BJ (cell line): ENCODE measurements around the gene MORF4L2. TPM values are rescaled to one million over a fixed set of nuclear protein-coding genes. Genes with fewer than 3 reads are reported as not detected.
"Not testable (repeated sequence)": the region's sequence is repeated elsewhere in the genome, so short reads cannot be mapped to it uniquely, and the experiment has no call there.

ENCODE experiments used
- CTCF ChIA-PET: fragments of 350-600 bp; formaldehyde crosslinking; extraction: SDS; loops from one replicate; lab custom pipeline; 2021; ENCODE audit warnings: antibody characterized with exemption, inconsistent platforms; lab: Yijun Ruan, JAX
- POLR2A ChIA-PET: fragments of 300-600 bp; sonication (Branson Sonifier 250); formaldehyde crosslinking; extraction: SDS; loops from one replicate; lab custom pipeline; 2021; ENCODE audit warnings: antibody characterized with exemption; lab: Charles Lee
- DNase-seq: peaks from one replicate; pipeline ENCODE4 v3.0.0-alpha.2; 2011; ENCODE audit warnings: low read depth
- H3K27me3 ChIP-seq: 2 replicates; pipeline ENCODE4 v1.6.0; 2011; ENCODE audit warnings: low read length; ENCODE audit not compliant: control insufficient read depth, insufficient read depth
- H3K36me3 ChIP-seq: 2 replicates; pipeline ENCODE4 v1.5.1; 2011; ENCODE audit warnings: low read length; ENCODE audit not compliant: control insufficient read depth, insufficient read depth
- H3K4me3 ChIP-seq: 2 replicates; pipeline ENCODE4 v1.5.1; 2011; ENCODE audit warnings: low read depth, mild to moderate bottlenecking, control low read depth, low read length
- CTCF ChIP-seq: IDR thresholded peaks from 2 replicates; pipeline ENCODE4 v1.5.1; 2011; ENCODE audit warnings: low read depth, mild to moderate bottlenecking, control low read depth, inconsistent platforms, low read length, moderate library complexity; ENCODE audit not compliant: insufficient read depth
- polyA plus RNA-seq: library from polyadenylated mRNA; depleted of rRNA; stranded (reverse); fragments of >200 nt; gene quantifications from 2 replicates; pipeline ENCODE4 v1.2.3, GENCODE V29; 2011

The MORF4L2 gene
- polyA plus RNA-seq, 1 experiment, result 479 TPM

DNA sequence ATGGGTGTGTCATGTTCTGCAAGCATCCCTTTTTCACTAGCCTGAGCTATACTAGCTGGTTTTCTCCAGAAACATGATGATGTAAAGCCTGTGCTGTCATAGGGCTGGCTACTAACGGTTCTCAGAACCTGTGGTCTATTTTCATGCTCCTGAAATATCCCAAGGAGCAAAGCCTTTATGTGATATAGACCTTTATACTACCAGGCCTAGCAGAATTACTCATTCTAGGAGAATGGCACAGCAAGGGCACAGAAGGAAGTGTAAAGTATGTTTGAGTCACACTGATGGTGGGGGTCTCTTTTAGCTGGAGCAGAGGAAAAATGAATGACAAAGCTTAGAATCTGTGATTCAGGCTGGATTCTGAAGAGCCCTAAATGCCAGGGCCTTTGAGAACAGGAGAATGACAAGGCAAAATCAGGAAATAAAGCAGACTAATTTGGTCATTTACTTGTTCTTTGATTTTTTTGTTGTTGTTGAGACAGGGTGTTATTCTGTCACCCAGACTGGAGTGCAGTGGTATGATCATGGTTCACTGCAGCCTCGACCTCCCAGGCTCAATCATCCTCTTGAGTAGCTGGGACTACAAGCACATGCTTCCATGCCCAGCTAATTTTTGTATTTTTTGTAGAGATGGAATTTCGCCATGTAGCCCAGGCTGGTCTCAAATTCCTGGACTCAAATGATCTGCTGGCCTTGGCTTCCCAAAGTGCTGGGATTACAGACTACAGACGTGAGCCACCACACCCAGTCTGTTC lies 45.9 kb downstream of the MORF4L2 start:
- Histone ChIP-seq H3K4me3 (no peak overlapping the region), H3K27me3 (no peaks in the 10 kb centered on the region), H3K36me3 (no peaks in the 10 kb centered on the region)
- POLR2A ChIA-PET, result no interaction called here
- no peak for DNase-seq
- no peak for TF ChIP-seq CTCF
- CTCF ChIA-PET, result no interaction called here

DNA sequence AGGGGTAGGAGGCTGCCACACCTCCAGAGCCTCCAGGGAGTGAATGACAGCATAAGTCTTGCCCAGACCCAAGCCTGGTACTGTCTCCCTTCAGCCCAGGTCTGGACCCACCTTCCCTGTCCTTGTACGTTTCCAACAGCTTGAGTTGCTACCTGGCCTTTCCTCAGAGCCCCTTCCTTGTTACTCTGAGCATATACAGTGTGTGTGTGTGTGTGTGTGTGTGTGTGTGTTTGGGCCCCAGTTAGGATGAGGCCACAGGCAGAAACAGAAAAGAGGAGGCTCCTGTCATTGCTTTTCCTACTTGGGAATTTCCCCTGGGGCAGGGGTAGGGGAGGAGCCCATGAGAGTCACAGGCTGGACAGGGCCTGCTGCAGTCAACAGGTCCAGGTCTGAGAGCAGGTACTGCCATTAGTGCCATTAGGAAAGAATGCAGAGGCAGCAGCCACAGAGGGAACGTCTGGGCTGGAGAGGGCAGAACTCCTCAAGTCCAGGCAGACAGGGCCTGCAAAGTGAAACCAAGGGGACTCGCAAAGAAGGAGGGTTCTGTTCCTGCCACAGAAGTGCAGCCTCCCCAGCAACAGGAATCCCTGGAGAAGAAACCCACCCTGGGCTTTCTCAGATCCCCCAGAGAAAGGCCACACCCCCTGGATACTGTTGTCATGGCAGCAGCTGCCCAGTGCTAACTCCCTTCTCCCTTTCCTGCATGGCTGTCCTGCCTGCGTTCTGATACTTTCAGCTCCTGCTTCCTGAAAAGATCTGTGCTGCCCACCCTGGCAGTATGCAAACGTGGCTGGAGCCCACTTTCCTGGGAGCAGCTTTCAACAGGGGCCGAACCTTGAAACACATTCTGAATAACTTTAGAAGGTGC lies 47.8 kb downstream of the MORF4L2 start:
- H3K4me3 ChIP-seq, H3K36me3 ChIP-seq, POLR2A ChIA-PET, H3K27me3 ChIP-seq, DNase-seq: not testable (repeated sequence)
- CTCF ChIA-PET, result interaction anchor here (1.5 kb wide), 1 partner anchor 9 kb away, joined by 6 read pairs; no protein-coding TSS in a partner anchor

GRCh38 chrX:103637604-103638338 lies 48.7 kb downstream of the MORF4L2 start:
- DNase-seq, result no peak
- CTCF ChIA-PET, result interaction anchor here (1.5 kb wide), 1 partner anchor 8 kb away, joined by 6 read pairs; no protein-coding TSS in a partner anchor
- no peaks in the 10 kb centered on the region for H3K36me3 ChIP-seq
- no peaks in the 10 kb centered on the region for H3K27me3 ChIP-seq
- no peak overlapping the region for H3K4me3 ChIP-seq
- no peak for TF ChIP-seq CTCF
- POLR2A ChIA-PET, result no interaction called here

GRCh38 chrX:103635436-103635835 lies 51.1 kb downstream of the MORF4L2 start:
- ChIA-PET CTCF (no interaction called here), POLR2A (no interaction called here)
- TF ChIP-seq CTCF, result no peak
- no peaks in the 10 kb centered on the region for H3K36me3 ChIP-seq
- no peak overlapping the region for H3K4me3 ChIP-seq
- DNase-seq, result no peak
- no peaks in the 10 kb centered on the region for H3K27me3 ChIP-seq

- CTCF ChIA-PET, result no interaction called here
- POLR2A ChIA-PET, result no interaction called here
- Histone ChIP-seq H3K36me3 (no peaks in the 10 kb centered on the region), H3K4me3 (no peak overlapping the region), H3K27me3 (no peaks in the 10 kb centered on the region)
- TF ChIP-seq CTCF, result no peak
- DNase-seq, result no peak
These were observed 55.4 kb downstream of the MORF4L2 start for GRCh38 chrX:103631145-103631544.
